Measurements from ENCODE around the gene SNTG2.

Gene SNTG2

GRCh38 chr2:1286929-1287328, 336.3 kb downstream of the SNTG2 start:
- no peaks in the 10 kb centered on the region for H3K9me3 ChIP-seq (ENCODE audit: control insufficient read depth, insufficient read depth, low read length)
- no peaks in the 10 kb centered on the region for H3K36me3 ChIP-seq (ENCODE audit: insufficient read depth, low read length)
- no peak overlapping the region for H3K9ac ChIP-seq (ENCODE audit: low read depth, low read length)
- H3K4me1 ChIP-seq (ENCODE audit: insufficient read depth, low read length) = 0 out of 2 replicates have a peak, but pooled peaks cover 2% of the 10 kb centered on the region

GRCh38 chr2:1287427-1287826, 336.8 kb downstream of the SNTG2 start:
- H3K4me1 ChIP-seq (ENCODE audit: insufficient read depth, low read length) = no peaks in the 10 kb centered on the region
- H3K9ac ChIP-seq (ENCODE audit: low read depth, low read length) = no peak overlapping the region
- H3K36me3 ChIP-seq (ENCODE audit: insufficient read depth, low read length) = no peaks in the 10 kb centered on the region
- no peaks in the 10 kb centered on the region for H3K9me3 ChIP-seq (ENCODE audit: control insufficient read depth, insufficient read depth, low read length)

GRCh38 chr2:1294900-1295299, 344.3 kb downstream of the SNTG2 start:
- Histone ChIP-seq H3K9ac (ENCODE audit: low read depth, low read length) (no peak overlapping the region), H3K36me3 (ENCODE audit: insufficient read depth, low read length) (no peaks in the 10 kb centered on the region), H3K9me3 (ENCODE audit: control insufficient read depth, insufficient read depth, low read length) (no peaks in the 10 kb centered on the region), H3K4me1 (ENCODE audit: insufficient read depth, low read length) (no peaks in the 10 kb centered on the region)

GRCh38 chr2:1295740-1296139, 345.1 kb downstream of the SNTG2 start:
- Histone ChIP-seq H3K9ac (ENCODE audit: low read depth, low read length) (no peak overlapping the region), H3K9me3 (ENCODE audit: control insufficient read depth, insufficient read depth, low read length) (no peaks in the 10 kb centered on the region), H3K36me3 (ENCODE audit: insufficient read depth, low read length) (no peaks in the 10 kb centered on the region), H3K4me1 (ENCODE audit: insufficient read depth, low read length) (no peaks in the 10 kb centered on the region)

GRCh38 chr2:1297372-1298159, 346.9 kb downstream of the SNTG2 start:
- H3K9me3 ChIP-seq (ENCODE audit: control insufficient read depth, insufficient read depth, low read length) = 0 out of 2 replicates have a peak, but pooled peaks cover 3% of the 10 kb centered on the region
- H3K4me1 ChIP-seq (ENCODE audit: insufficient read depth, low read length) = no peaks in the 10 kb centered on the region
- H3K36me3 ChIP-seq (ENCODE audit: insufficient read depth, low read length) = no peaks in the 10 kb centered on the region
- H3K9ac ChIP-seq (ENCODE audit: low read depth, low read length) = no peak overlapping the region

GRCh38 chr2:1299043-1299442, 348.4 kb downstream of the SNTG2 start:
- Histone ChIP-seq H3K9me3 (ENCODE audit: control insufficient read depth, insufficient read depth, low read length) (0 out of 2 replicates have a peak, but pooled peaks cover 3% of the 10 kb centered on the region), H3K4me1 (ENCODE audit: insufficient read depth, low read length) (no peaks in the 10 kb centered on the region), H3K36me3 (ENCODE audit: insufficient read depth, low read length) (no peaks in the 10 kb centered on the region), H3K9ac (ENCODE audit: low read depth, low read length) (no peak overlapping the region)

- no peaks in the 10 kb centered on the region for H3K4me1 ChIP-seq (ENCODE audit: insufficient read depth, low read length)
- no peak overlapping the region for H3K9ac ChIP-seq (ENCODE audit: low read depth, low read length)
- no peaks in the 10 kb centered on the region for H3K36me3 ChIP-seq (ENCODE audit: insufficient read depth, low read length)
- 0 out of 2 replicates have a peak, but pooled peaks cover 3% of the 10 kb centered on the region for H3K9me3 ChIP-seq (ENCODE audit: control insufficient read depth, insufficient read depth, low read length)
These were observed 349.6 kb downstream of the SNTG2 start for GRCh38 chr2:1300284-1300683.

- no peaks in the 10 kb centered on the region for H3K36me3 ChIP-seq (ENCODE audit: insufficient read depth, low read length)
- H3K9ac ChIP-seq (ENCODE audit: low read depth, low read length) = no peak overlapping the region
These were observed 350.4 kb downstream of the SNTG2 start for GRCh38 chr2:1301056-1301455.

GRCh38 chr2:1305342-1306013, 354.8 kb downstream of the SNTG2 start:
- Histone ChIP-seq H3K9me3 (ENCODE audit: control insufficient read depth, insufficient read depth, low read length) (0 out of 2 replicates have a peak, but pooled peaks cover 3% of the 10 kb centered on the region), H3K36me3 (ENCODE audit: insufficient read depth, low read length) (no peaks in the 10 kb centered on the region), H3K4me1 (ENCODE audit: insufficient read depth, low read length) (peaks cover 4% of the 10 kb centered on the region; the same call in 1 of the 2 replicates), H3K9ac (ENCODE audit: low read depth, low read length) (no peak overlapping the region)

More at GRCh38 chr2:1301056-1301455, 350.4 kb downstream of the SNTG2 start:
- H3K4me1 ChIP-seq (ENCODE audit: insufficient read depth, low read length) = no peaks in the 10 kb centered on the region
- 0 out of 2 replicates have a peak, but pooled peaks cover 3% of the 10 kb centered on the region for H3K9me3 ChIP-seq (ENCODE audit: control insufficient read depth, insufficient read depth, low read length)

GRCh38 chr2:1306014-1306686, 355.5 kb downstream of the SNTG2 start:
- Histone ChIP-seq H3K9ac (ENCODE audit: low read depth, low read length) (no peak overlapping the region), H3K9me3 (ENCODE audit: control insufficient read depth, insufficient read depth, low read length) (0 out of 2 replicates have a peak, but pooled peaks cover 1% of the 10 kb centered on the region), H3K4me1 (ENCODE audit: insufficient read depth, low read length) (peaks cover 4% of the 10 kb centered on the region; the same call in 1 of the 2 replicates)

GRCh38 chr2:1306687-1307516, 356.3 kb downstream of the SNTG2 start:
- Histone ChIP-seq H3K4me1 (ENCODE audit: insufficient read depth, low read length) (peaks cover 4% of the 10 kb centered on the region; the same call in 1 of the 2 replicates), H3K9me3 (ENCODE audit: control insufficient read depth, insufficient read depth, low read length) (no peaks in the 10 kb centered on the region), H3K36me3 (ENCODE audit: insufficient read depth, low read length) (no peaks in the 10 kb centered on the region), H3K9ac (ENCODE audit: low read depth, low read length) (no peak overlapping the region)

More at GRCh38 chr2:1306014-1306686, 355.5 kb downstream of the SNTG2 start:
- H3K36me3 ChIP-seq (ENCODE audit: insufficient read depth, low read length) = no peaks in the 10 kb centered on the region

- no peaks in the 10 kb centered on the region for H3K36me3 ChIP-seq (ENCODE audit: insufficient read depth, low read length)
- H3K9me3 ChIP-seq (ENCODE audit: control insufficient read depth, insufficient read depth, low read length) = no peaks in the 10 kb centered on the region
- H3K4me1 ChIP-seq (ENCODE audit: insufficient read depth, low read length) = peaks cover 4% of the 10 kb centered on the region; the same call in 1 of the 2 replicates
- H3K9ac ChIP-seq (ENCODE audit: low read depth, low read length) = no peak overlapping the region
These were observed 357.0 kb downstream of the SNTG2 start for GRCh38 chr2:1307670-1308069.

GRCh38 chr2:1308678-1309077, 358.0 kb downstream of the SNTG2 start:
- H3K9me3 ChIP-seq (ENCODE audit: control insufficient read depth, insufficient read depth, low read length) = no peaks in the 10 kb centered on the region
- no peak overlapping the region for H3K9ac ChIP-seq (ENCODE audit: low read depth, low read length)
- H3K4me1 ChIP-seq (ENCODE audit: insufficient read depth, low read length) = peaks cover 4% of the 10 kb centered on the region; the same call in 1 of the 2 replicates
- H3K36me3 ChIP-seq (ENCODE audit: insufficient read depth, low read length) = no peaks in the 10 kb centered on the region

Measured in ES-I3 (cell line).